ENCODE measurements around the gene KCTD3. TPM values are rescaled to one million over a fixed set of nuclear protein-coding genes. Genes with fewer than 3 reads are reported as not detected.
A peak's percentile ranks its signal among the peaks of the same experiment; 100 is the strongest.

The KCTD3 gene
- total and polyA plus RNA-seq, 2 of the 13 experiments (the other 11 are each of a cell fraction or from before 2014, with no cell fraction given), result 49.8 to 68.1 TPM

DNA sequence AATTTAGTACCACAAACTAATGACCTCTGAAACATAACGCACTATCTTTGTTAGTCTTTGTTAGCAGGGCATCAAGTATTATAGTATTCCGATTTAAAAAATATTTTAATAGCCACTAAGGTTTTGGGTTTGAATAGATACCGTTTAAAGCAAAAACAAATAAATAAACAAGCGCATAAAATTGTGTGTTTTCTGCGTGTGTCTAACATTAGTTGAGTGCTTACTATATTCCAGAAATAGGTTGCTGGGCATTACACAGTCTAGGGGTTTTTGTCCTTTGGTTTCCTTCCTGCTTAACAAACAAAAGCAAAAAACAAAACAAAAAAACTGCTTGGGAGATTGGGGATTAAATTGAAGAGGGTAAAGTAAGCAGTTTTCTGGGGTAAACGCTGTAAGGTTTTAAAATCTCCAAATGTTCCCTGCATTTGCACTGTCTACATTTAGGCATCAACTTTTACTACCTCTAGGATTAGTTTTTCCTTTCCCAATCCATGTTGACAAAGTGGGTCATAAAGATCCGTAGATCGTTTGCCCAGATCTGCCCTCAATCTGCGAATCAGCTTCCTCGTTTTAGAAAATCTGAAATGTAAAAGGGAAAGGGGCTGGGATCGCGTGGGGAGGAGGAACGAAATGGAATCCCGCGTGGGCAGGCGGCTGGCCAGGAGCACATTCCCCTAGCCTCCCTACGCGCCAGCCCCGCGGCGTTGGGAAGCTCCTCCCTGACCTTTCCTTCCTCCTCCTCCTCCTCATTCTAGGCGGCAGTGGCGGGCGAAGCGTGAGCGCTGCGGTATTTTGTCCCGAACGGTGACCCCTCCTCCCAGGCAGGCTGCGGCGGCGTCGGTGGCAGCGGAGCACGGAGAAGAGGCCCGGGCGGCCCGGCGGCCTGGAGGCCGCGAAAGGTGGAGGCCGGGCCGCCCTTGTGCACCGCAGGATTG, at the start of gene KCTD3 (continued):
- TF ChIP-seq ZNF280D (CRISPR knock-in tag; IDR thresholded peaks at IDR 0.05), result 0 out of 2 replicates have a peak, but pooled peaks have one; percentile 29
- TF ChIP-seq BORCS8-MEF2B (CRISPR knock-in tag; IDR thresholded peaks at IDR 0.05), result peak; percentile 46; the same call in 1 of the 2 replicates
- no peak for TF ChIP-seq CREB1 (IDR thresholded peaks at IDR 0.05)
- TF ChIP-seq CREB1 (CRISPR knock-in tag; IDR thresholded peaks at IDR 0.05), result no peak
- peak; percentile 90 for TF ChIP-seq HNRNPLL (IDR thresholded peaks at IDR 0.05; ENCODE audit: low read depth, low read length, poor library complexity, severe bottlenecking)
- TF ChIP-seq, protein P1, sequence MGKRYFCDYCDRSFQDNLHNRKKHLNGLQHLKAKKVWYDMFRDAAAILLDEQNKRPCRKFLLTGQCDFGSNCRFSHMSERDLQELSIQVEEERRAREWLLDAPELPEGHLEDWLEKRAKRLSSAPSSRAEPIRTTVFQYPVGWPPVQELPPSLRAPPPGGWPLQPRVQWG (CRISPR knock-in tag; IDR thresholded peaks at IDR 0.05; ENCODE audit: borderline replicate concordance, low read depth), result no peak
- no peak for TF ChIP-seq ZNF343 (CRISPR knock-in tag; IDR thresholded peaks at IDR 0.05)
- TF ChIP-seq, protein P2, sequence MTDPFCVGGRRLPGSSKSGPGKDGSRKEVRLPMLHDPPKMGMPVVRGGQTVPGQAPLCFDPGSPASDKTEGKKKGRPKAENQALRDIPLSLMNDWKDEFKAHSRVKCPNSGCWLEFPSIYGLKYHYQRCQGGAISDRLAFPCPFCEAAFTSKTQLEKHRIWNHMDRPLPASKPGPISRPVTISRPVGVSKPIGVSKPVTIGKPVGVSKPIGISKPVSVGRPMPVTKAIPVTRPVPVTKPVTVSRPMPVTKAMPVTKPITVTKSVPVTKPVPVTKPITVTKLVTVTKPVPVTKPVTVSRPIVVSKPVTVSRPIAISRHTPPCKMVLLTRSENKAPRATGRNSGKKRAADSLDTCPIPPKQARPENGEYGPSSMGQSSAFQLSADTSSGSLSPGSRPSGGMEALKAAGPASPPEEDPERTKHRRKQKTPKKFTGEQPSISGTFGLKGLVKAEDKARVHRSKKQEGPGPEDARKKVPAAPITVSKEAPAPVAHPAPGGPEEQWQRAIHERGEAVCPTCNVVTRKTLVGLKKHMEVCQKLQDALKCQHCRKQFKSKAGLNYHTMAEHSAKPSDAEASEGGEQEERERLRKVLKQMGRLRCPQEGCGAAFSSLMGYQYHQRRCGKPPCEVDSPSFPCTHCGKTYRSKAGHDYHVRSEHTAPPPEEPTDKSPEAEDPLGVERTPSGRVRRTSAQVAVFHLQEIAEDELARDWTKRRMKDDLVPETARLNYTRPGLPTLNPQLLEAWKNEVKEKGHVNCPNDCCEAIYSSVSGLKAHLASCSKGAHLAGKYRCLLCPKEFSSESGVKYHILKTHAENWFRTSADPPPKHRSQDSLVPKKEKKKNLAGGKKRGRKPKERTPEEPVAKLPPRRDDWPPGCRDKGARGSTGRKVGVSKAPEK (CRISPR knock-in tag; IDR thresholded peaks at IDR 0.05; ENCODE audit: borderline replicate concordance), result no peak
- TF ChIP-seq, protein P3, sequence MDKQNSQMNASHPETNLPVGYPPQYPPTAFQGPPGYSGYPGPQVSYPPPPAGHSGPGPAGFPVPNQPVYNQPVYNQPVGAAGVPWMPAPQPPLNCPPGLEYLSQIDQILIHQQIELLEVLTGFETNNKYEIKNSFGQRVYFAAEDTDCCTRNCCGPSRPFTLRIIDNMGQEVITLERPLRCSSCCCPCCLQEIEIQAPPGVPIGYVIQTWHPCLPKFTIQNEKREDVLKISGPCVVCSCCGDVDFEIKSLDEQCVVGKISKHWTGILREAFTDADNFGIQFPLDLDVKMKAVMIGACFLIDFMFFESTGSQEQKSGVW (CRISPR knock-in tag; IDR thresholded peaks at IDR 0.05; ENCODE audit: borderline replicate concordance), result no peak
- no peak for TF ChIP-seq ZNF709 (CRISPR knock-in tag; IDR thresholded peaks at IDR 0.05)
- no peak for TF ChIP-seq ZNF776 (CRISPR knock-in tag; IDR thresholded peaks at IDR 0.05)
- no peak for TF ChIP-seq MEIS1 (CRISPR knock-in tag; IDR thresholded peaks at IDR 0.05; ENCODE audit: borderline replicate concordance)
- TF ChIP-seq ZHX1 (CRISPR knock-in tag; IDR thresholded peaks at IDR 0.05; ENCODE audit: low read depth), result no peak
- TF ChIP-seq SIN3A (IDR thresholded peaks at IDR 0.05; ENCODE audit: borderline replicate concordance, low read depth, low read length), result no peak
- TF ChIP-seq ZNF3 (CRISPR knock-in tag; IDR thresholded peaks at IDR 0.05), result no peak
- 0 out of 2 replicates have a peak, but pooled peaks have one; percentile 37 for TF ChIP-seq ZFP37 (CRISPR knock-in tag; IDR thresholded peaks at IDR 0.05; ENCODE audit: borderline replicate concordance)
- no peak for TF ChIP-seq CCAR2 (optimal IDR thresholded peaks at IDR 0.05; ENCODE audit: low read depth, low read length)
- TF ChIP-seq ZFY (CRISPR knock-in tag; IDR thresholded peaks at IDR 0.05), result peak; percentile 97

Measured in HepG2 (cell line).